Left ventricle myocardium superior (tissue), 1 donor: ENCODE results near the gene TANK. TPM values are rescaled to one million over a fixed set of nuclear protein-coding genes. Genes with fewer than 3 reads are reported as not detected.
"Not testable (repeated sequence)": the region's sequence is repeated elsewhere in the genome, so short reads cannot be mapped to it uniquely, and the experiment has no call there.

Source experiments
- ATAC-seq: fragments of 200-7000 bp; cut with Tn5 transposase; one replicate; pipeline ENCODE4 v1.9.1; 2020; ENCODE audit warnings: mild to moderate bottlenecking, moderate library complexity
- DNase-seq: peaks from one replicate; pipeline ENCODE4 v3.0.0-alpha.2; 2020
- intact Hi-C: fragments of 100-400 bp; cut with micrococcal nuclease; formaldehyde crosslinking; loops from one replicate; pipeline ENCODE4 v1.11.0; 2022
- total RNA-seq: library from RNA; stranded (reverse); fragmentation: NEBNext Ultra II Directional; extraction: Animal tissue kit (Norgen Biotek cat#: 25700); gene quantifications from one replicate; pipeline ENCODE4 v1.2.1, GENCODE V29; 2021
- donor health status: DM: no; HTN: yes; CAD: no; lungs with severe emphysema.

TANK gene
- total RNA-seq, 1 donor from 2014 or later = 27.9 TPM

- ATAC-seq (no peak), DNase-seq (no peak)
- intact Hi-C loops = no loop called here
These were observed 29.1 kb upstream of the TANK start for GRCh38 chr2:161131074-161131680.

GRCh38 chr2:161131804-161132203 is 28.4 kb upstream of the TANK start:
- ATAC-seq = no peak
- intact Hi-C loops = no loop called here

GRCh38 chr2:161132384-161132783 is 27.8 kb upstream of the TANK start:
- DNase-seq, ATAC-seq, intact Hi-C loops: not testable (repeated sequence)

More at GRCh38 chr2:161131804-161132203, 28.4 kb upstream of the TANK start:
- no peak for DNase-seq

- no peak for ATAC-seq
- intact Hi-C loops = no loop called here
- DNase-seq = no peak
These were observed 26.9 kb upstream of the TANK start for GRCh38 chr2:161133366-161133765.

GRCh38 chr2:161134547-161135518 is 25.4 kb upstream of the TANK start:
- DNase-seq = no peak
- ATAC-seq = peak; percentile 52
- intact Hi-C loops = no loop called here

- intact Hi-C loops = no loop called here
- DNase-seq (no peak), ATAC-seq (no peak)
These were observed 24.2 kb upstream of the TANK start for GRCh38 chr2:161135951-161136593.

- intact Hi-C loops = no loop called here
- ATAC-seq (peak; percentile 85), DNase-seq (no peak)
These were observed 23.4 kb upstream of the TANK start for GRCh38 chr2:161136696-161137324.

- intact Hi-C loops = no loop called here
- DNase-seq = no peak
- no peak for ATAC-seq
These were observed 21.8 kb upstream of the TANK start for GRCh38 chr2:161138429-161138828.

- peak; percentile 46 for ATAC-seq
- no peak for DNase-seq
- intact Hi-C loops = no loop called here
These were observed 20.9 kb upstream of the TANK start for GRCh38 chr2:161139098-161139987.

GRCh38 chr2:161141033-161141432 is 19.2 kb upstream of the TANK start:
- intact Hi-C loops = no loop called here
- ATAC-seq (no peak), DNase-seq (no peak)

GRCh38 chr2:161146209-161146775 is 13.9 kb upstream of the TANK start:
- intact Hi-C loops = no loop called here
- DNase-seq = no peak
- ATAC-seq = no peak

- peak; percentile 44 for DNase-seq
- intact Hi-C loops = no loop called here
- ATAC-seq = peak; percentile 85
These were observed 13.2 kb upstream of the TANK start for GRCh38 chr2:161146996-161147395.

GRCh38 chr2:161147856-161148255 is 12.4 kb upstream of the TANK start:
- no peak for DNase-seq
- intact Hi-C loops = no loop called here
- no peak for ATAC-seq

GRCh38 chr2:161150704-161151103 is 9.5 kb upstream of the TANK start:
- no peak for DNase-seq
- no peak for ATAC-seq
- intact Hi-C loops = no loop called here

GRCh38 chr2:161152302-161152701 is 7.9 kb upstream of the TANK start:
- intact Hi-C loops = no loop called here
- DNase-seq = no peak
- ATAC-seq = no peak

GRCh38 chr2:161158882-161159281 is 1.3 kb upstream of the TANK start:
- no peak for DNase-seq
- intact Hi-C loops = no loop called here
- no peak for ATAC-seq

- ATAC-seq (no peak), DNase-seq (no peak)
- intact Hi-C loops = no loop called here
These were observed 587 bp upstream of the TANK start for GRCh38 chr2:161159456-161160225.
